Measurements from ENCODE around the gene FGF8.
"Not testable (repeated sequence)": the region's sequence is repeated elsewhere in the genome, so short reads cannot be mapped to it uniquely, and the experiment has no call there.

DNA sequence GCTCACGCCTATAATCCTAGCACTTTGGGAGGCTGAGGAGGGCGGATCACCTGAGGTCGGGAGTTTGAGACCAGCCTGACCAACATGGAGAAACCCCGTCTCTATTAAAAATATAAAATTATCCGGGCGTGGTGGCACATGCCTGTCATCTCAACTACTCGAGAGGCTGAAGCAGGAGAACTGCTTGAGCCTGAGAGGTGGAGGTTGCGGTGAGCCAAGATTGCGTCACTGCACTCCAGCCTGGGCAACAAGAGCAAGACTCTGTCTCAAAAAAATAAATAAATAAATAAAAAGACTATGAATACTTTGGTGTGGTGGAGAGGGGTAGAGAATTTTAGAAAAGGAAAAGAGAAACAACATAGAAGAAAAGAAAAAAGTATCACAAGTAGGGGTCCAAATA lies 13.3 kb upstream of the FGF8 start:
- TF ChIP-seq, protein P1, sequence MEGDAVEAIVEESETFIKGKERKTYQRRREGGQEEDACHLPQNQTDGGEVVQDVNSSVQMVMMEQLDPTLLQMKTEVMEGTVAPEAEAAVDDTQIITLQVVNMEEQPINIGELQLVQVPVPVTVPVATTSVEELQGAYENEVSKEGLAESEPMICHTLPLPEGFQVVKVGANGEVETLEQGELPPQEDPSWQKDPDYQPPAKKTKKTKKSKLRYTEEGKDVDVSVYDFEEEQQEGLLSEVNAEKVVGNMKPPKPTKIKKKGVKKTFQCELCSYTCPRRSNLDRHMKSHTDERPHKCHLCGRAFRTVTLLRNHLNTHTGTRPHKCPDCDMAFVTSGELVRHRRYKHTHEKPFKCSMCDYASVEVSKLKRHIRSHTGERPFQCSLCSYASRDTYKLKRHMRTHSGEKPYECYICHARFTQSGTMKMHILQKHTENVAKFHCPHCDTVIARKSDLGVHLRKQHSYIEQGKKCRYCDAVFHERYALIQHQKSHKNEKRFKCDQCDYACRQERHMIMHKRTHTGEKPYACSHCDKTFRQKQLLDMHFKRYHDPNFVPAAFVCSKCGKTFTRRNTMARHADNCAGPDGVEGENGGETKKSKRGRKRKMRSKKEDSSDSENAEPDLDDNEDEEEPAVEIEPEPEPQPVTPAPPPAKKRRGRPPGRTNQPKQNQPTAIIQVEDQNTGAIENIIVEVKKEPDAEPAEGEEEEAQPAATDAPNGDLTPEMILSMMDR (IDR thresholded peaks at IDR 0.05; ENCODE audit: low read depth, low read length): not testable (repeated sequence)
- TF ChIP-seq POLR2A (IDR thresholded peaks at IDR 0.05; ENCODE audit: extremely low read depth, insufficient read length); MYC (IDR thresholded peaks at IDR 0.05; ENCODE audit: low read depth, low read length): not testable (repeated sequence)
- TF ChIP-seq, protein P2, sequence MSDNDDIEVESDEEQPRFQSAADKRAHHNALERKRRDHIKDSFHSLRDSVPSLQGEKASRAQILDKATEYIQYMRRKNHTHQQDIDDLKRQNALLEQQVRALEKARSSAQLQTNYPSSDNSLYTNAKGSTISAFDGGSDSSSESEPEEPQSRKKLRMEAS (IDR thresholded peaks at IDR 0.05; ENCODE audit: low read depth, low read length): not testable (repeated sequence)

Measured in NB4 (cell line).